Epithelial cell of proximal tubule (primary cell): ENCODE measurements around the gene UBAC1. TPM values are rescaled to one million over a fixed set of nuclear protein-coding genes. Genes with fewer than 3 reads are reported as not detected.

ENCODE experiments used
- DNase-seq: peaks from one replicate; pipeline ENCODE4 v3.0.0-alpha.2; 2011; ENCODE audit warnings: low read depth
- H3K4me3 ChIP-seq: 2 replicates; pipeline ENCODE4 v1.5.1; 2011; ENCODE audit warnings: low read depth, mild to moderate bottlenecking, low read length
- CTCF ChIP-seq: conservative IDR thresholded peaks from 2 replicates; pipeline ENCODE4 v1.5.1; 2012; ENCODE audit warnings: low read depth, mild to moderate bottlenecking, low read length
- total RNA-seq: library from RNA; depleted of rRNA; stranded (reverse); fragments of >200 nt; gene quantifications from 2 replicates; pipeline ENCODE4 v1.2.3, GENCODE V29; 2015

Gene UBAC1
- total RNA-seq, 1 donor from 2014 or later: 40.9 TPM

GRCh38 chr9:135984072-135984710 lies 23.0 kb upstream of the UBAC1 start:
- no peak for DNase-seq
- H3K4me3 ChIP-seq: no peak overlapping the region
- TF ChIP-seq CTCF: no peak

DNA sequence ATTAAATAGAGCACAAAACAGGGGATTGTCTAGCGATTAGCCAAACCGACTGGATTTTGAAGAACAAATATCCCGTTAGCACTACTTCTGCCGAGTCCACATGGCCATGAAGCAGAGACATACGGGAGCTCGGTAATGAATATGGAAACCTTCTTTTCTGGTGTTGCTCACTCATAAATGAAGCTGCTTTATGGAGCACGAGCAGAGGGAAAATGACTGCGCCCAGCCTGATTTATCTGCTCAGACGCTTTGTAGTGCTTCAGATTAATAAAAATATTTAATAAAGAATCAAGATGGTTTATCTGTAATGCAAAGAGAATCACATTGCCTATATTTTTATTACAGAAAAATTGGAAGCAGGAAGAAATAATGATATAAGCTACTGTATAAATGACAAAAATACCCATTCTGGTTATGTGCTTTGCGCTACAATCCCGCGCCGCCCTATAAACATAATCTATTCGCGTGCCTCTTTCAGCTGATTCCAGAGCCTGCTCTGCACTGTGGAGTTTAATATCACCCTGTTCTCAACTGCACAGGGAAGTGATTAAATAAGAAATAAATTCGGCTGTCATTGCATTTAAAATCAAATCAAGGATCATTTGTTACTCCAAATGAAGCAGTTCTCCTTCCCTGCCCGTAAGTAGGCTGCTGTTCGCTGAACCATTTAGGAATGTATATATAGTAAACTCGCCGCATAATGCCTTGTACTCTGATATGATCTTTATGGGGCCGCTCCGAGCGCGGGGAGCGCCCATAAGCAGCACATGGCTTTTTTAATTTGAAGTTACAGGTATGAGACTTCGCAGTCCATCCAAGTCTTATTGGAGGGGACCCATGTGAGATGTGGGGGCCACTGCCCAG lies 22.3 kb upstream of the UBAC1 start:
- no peak overlapping the region for H3K4me3 ChIP-seq
- no peak for DNase-seq
- TF ChIP-seq CTCF: no peak

GRCh38 chr9:135982499-135983207 lies 21.5 kb upstream of the UBAC1 start:
- H3K4me3 ChIP-seq: no peak overlapping the region
- TF ChIP-seq CTCF: no peak
- DNase-seq: no peak

DNA sequence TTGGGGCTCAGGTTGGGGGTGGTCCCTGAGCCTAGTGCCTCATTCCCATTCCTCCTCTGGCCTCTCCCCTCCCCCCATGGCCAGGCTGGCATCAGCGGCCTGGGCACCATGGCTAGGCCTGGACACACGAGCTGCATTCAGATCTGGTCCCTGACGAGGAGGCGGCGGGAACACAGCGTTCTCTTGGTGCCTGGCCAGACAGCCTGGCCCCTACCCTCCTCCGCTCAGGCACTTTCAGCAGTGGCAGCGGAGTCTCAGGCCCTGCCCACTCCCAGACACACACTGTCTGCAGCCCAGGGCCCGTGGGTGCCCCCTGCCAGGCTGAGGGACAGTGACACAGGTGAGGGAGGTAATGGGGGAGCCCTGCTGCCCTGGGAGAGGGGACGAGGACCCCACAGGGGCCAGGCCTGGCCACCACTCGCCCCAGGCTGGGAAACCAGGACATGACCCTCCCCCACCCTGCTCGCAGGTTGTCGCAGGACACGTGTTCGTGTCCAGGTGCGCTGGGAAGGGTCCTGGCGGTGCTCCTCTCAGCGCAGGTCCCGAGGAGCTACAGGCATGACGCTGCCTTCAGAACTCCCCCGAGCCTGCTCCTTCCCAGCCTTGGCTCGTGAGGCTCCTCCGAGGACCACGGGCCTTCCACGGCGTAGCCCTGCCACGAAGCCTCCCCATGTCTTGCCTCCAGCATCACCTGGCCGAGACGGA lies 19.9 kb upstream of the UBAC1 start:
- DNase-seq: no peak
- H3K4me3 ChIP-seq: no peak overlapping the region
- TF ChIP-seq CTCF: no peak

DNA sequence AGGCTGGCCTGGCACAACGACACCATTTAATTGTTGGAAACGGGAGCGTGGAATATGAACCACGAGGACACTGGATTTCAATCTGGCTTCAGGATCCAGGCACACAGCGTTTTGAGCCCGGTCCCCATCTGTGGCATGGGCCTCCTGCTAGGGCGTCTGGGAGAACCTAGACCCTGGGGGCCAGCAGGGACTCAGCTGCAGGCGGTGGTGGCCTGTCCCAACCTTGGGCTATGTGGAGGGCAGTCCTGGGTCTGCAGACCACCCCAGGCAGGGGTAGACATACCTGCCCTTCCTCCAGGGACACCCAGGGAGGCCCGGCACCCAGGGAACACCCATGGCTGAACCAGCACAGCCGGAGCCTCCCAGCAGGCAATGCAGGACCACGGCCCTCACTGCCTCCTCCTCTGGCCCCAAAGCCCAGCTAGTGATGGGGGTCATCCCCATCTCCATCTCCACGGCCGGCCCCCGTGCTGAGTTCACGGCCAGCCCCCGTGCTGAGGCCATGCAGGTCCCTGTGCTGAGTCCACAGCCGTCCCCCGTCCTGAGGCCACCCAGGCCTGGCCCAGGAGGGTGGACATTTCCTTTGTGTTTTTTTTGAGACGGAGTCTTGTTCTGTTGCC lies 18.5 kb upstream of the UBAC1 start:
- DNase-seq: no peak
- H3K4me3 ChIP-seq: no peak overlapping the region
- no peak for TF ChIP-seq CTCF
